Activated CD4-positive, alpha-beta memory T cell treated with anti-CD3 and anti-CD28 coated beads, Interleukin-2, amount 10 ng/mL, durations not matched to agents 7 days and 5 days (primary cell): ENCODE results near the gene CDC14A. TPM values are rescaled to one million over a fixed set of nuclear protein-coding genes. Genes with fewer than 3 reads are reported as not detected.

Experiments used
- CTCF ChIA-PET: fragments of 350-600 bp; sonication (Branson Sonifier 250); formaldehyde crosslinking; loops from one replicate; lab custom pipeline; 2021; ENCODE audit warnings: antibody characterized with exemption, inconsistent platforms; lab: Charles Lee
- POLR2A ChIA-PET: fragments of 350-600 bp; sonication (Branson Sonifier 250); formaldehyde crosslinking; loops from one replicate; lab custom pipeline; 2021; ENCODE audit warnings: antibody characterized with exemption; lab: Charles Lee
- DNase-seq: peaks from one replicate; pipeline ENCODE4 v3.0.0-alpha.2; 2020
- H3K27ac Mint-ChIP-seq: one replicate; pipeline ENCODE4 v1.8.0; 2021; ENCODE audit warnings: mild to moderate bottlenecking, mixed read lengths
- H3K27me3 Mint-ChIP-seq: one replicate; pipeline ENCODE4 v1.8.0; 2021; ENCODE audit warnings: mixed read lengths
- H3K36me3 Mint-ChIP-seq: one replicate; pipeline ENCODE4 v1.8.0; 2021; ENCODE audit warnings: low read depth, mixed read lengths
- H3K4me1 Mint-ChIP-seq: one replicate; pipeline ENCODE4 v1.8.0; 2021; ENCODE audit warnings: mixed read lengths
- H3K4me3 Mint-ChIP-seq: one replicate; pipeline ENCODE4 v1.8.0; 2021; ENCODE audit warnings: mild to moderate bottlenecking, mixed read lengths
- H3K9me3 Mint-ChIP-seq: one replicate; pipeline ENCODE4 v1.8.0; 2021; ENCODE audit warnings: mixed read lengths
- total RNA-seq, 2 experiments: library from RNA; stranded (reverse); gene quantifications; one replicate each; pipeline ENCODE4 v1.2.3, GENCODE V29; 2021

Gene CDC14A
- 10 to 100 TPM; 41.8 to 44.9 TPM for total RNA-seq

- ChIA-PET CTCF (interaction anchor here (0.5 to 9.3 kb wide), 14 partner anchors 14 to 543 kb away, joined by 3 to 114 read pairs (median 4); partner anchors contain the start of gene RTCA), POLR2A (interaction anchor here (0.8 to 6.3 kb wide), 44 partner anchors 10 to 544 kb away, joined by 3 to 96 read pairs (median 6); partner anchors contain the start of genes DBT, RTCA, SASS6 and SLC30A7)
- Mint-ChIP-seq H3K4me1 (peaks cover 38% of the 10 kb centered on the region), H3K9me3 (no peaks in the 10 kb centered on the region), H3K36me3 (peaks cover 42% of the 10 kb centered on the region), H3K27ac (peak within 1 kb of the TSS; percentile 96), H3K27me3 (no peaks in the 10 kb centered on the region), H3K4me3 (peak within 1 kb of the TSS; percentile 90)
- DNase-seq = peak; percentile 90
Measured at GRCh38 chr1:100352267-100353070, at the start of gene CDC14A. CDC14A (plus strand) TSS chr1:100352506; CDS start chr1:100352955, 449 bp downstream.

- ChIA-PET POLR2A (no interaction called here), CTCF (no interaction called here)
- H3K9me3 Mint-ChIP-seq = peaks cover 2% of the 10 kb centered on the region
- no peaks in the 10 kb centered on the region for H3K27me3 Mint-ChIP-seq
- no peak for DNase-seq
- H3K4me1 Mint-ChIP-seq = peaks cover 30% of the 10 kb centered on the region
- no peak overlapping the region for H3K4me3 Mint-ChIP-seq
- no peaks in the 10 kb centered on the region for H3K36me3 Mint-ChIP-seq
- no peak overlapping the region for H3K27ac Mint-ChIP-seq
Measured at GRCh38 chr1:100302739-100303138, 49.6 kb upstream of the CDC14A start.

- H3K4me3 Mint-ChIP-seq = no peak overlapping the region
- no peak for DNase-seq
- no peaks in the 10 kb centered on the region for H3K36me3 Mint-ChIP-seq
- no peaks in the 10 kb centered on the region for H3K27me3 Mint-ChIP-seq
- no peak overlapping the region for H3K27ac Mint-ChIP-seq
- H3K9me3 Mint-ChIP-seq = peaks cover 2% of the 10 kb centered on the region
- peaks cover 28% of the 10 kb centered on the region for H3K4me1 Mint-ChIP-seq
- ChIA-PET CTCF (no interaction called here), POLR2A (interaction anchor here (1.4 kb wide), 1 partner anchor 38 kb away, joined by 5 read pairs; the partner anchor contains the start of gene RTCA)
Measured at GRCh38 chr1:100304227-100304626, 48.1 kb upstream of the CDC14A start.

- Mint-ChIP-seq H3K27me3 (no peaks in the 10 kb centered on the region), H3K9me3 (peaks cover 2% of the 10 kb centered on the region), H3K36me3 (no peaks in the 10 kb centered on the region), H3K4me1 (peaks cover 23% of the 10 kb centered on the region), H3K27ac (no peak overlapping the region), H3K4me3 (no peak overlapping the region)
- DNase-seq = no peak
- ChIA-PET POLR2A (no interaction called here), CTCF (no interaction called here)
Measured at GRCh38 chr1:100304921-100305320, 47.4 kb upstream of the CDC14A start.

- ChIA-PET CTCF (no interaction called here), POLR2A (no interaction called here)
- no peak for DNase-seq
- Mint-ChIP-seq H3K4me1 (peaks cover 23% of the 10 kb centered on the region), H3K4me3 (no peak overlapping the region), H3K36me3 (no peaks in the 10 kb centered on the region), H3K9me3 (peaks cover 2% of the 10 kb centered on the region), H3K27ac (no peak overlapping the region), H3K27me3 (no peaks in the 10 kb centered on the region)
Measured at GRCh38 chr1:100305954-100306353, 46.4 kb upstream of the CDC14A start.

- H3K4me3 Mint-ChIP-seq = no peak overlapping the region
- ChIA-PET CTCF (no interaction called here), POLR2A (interaction anchor here (1.4 kb wide), 1 partner anchor 173 kb away, joined by 4 read pairs; the partner anchor contains the start of genes SASS6 and TRMT13)
- no peaks in the 10 kb centered on the region for H3K36me3 Mint-ChIP-seq
- H3K4me1 Mint-ChIP-seq = peaks cover 23% of the 10 kb centered on the region
- no peaks in the 10 kb centered on the region for H3K27me3 Mint-ChIP-seq
- peaks cover 2% of the 10 kb centered on the region for H3K9me3 Mint-ChIP-seq
- peak overlapping the region; percentile 5 for H3K27ac Mint-ChIP-seq
- DNase-seq = no peak
Measured at GRCh38 chr1:100306735-100307313, 45.5 kb upstream of the CDC14A start.

- ChIA-PET CTCF (no interaction called here), POLR2A (no interaction called here)
- Mint-ChIP-seq H3K27me3 (peaks cover 8% of the 10 kb centered on the region), H3K4me3 (no peak overlapping the region), H3K36me3 (no peaks in the 10 kb centered on the region), H3K27ac (no peak overlapping the region), H3K4me1 (peaks cover 23% of the 10 kb centered on the region), H3K9me3 (peaks cover 2% of the 10 kb centered on the region)
- DNase-seq = no peak
Measured at GRCh38 chr1:100308777-100309176, 43.5 kb upstream of the CDC14A start.

GRCh38 chr1:100309863-100310262 is 42.4 kb upstream of the CDC14A start:
- H3K4me3 Mint-ChIP-seq = no peak overlapping the region
- H3K27ac Mint-ChIP-seq = no peak overlapping the region
- peaks cover 8% of the 10 kb centered on the region for H3K27me3 Mint-ChIP-seq
- ChIA-PET CTCF (no interaction called here), POLR2A (no interaction called here)
- H3K9me3 Mint-ChIP-seq = peaks cover 2% of the 10 kb centered on the region
- no peak for DNase-seq
- no peaks in the 10 kb centered on the region for H3K36me3 Mint-ChIP-seq
- H3K4me1 Mint-ChIP-seq = peaks cover 23% of the 10 kb centered on the region

GRCh38 chr1:100313382-100313781 is 38.9 kb upstream of the CDC14A start:
- DNase-seq = no peak
- no peak overlapping the region for H3K27ac Mint-ChIP-seq
- H3K4me1 Mint-ChIP-seq = peaks cover 4% of the 10 kb centered on the region
- H3K27me3 Mint-ChIP-seq = peaks cover 8% of the 10 kb centered on the region
- CTCF ChIA-PET = no interaction called here
- POLR2A ChIA-PET = no interaction called here
- H3K9me3 Mint-ChIP-seq = peaks cover 12% of the 10 kb centered on the region
- H3K36me3 Mint-ChIP-seq = peaks cover 4% of the 10 kb centered on the region
- H3K4me3 Mint-ChIP-seq = no peak overlapping the region

- CTCF ChIA-PET = no interaction called here
- POLR2A ChIA-PET = no interaction called here
- Mint-ChIP-seq H3K36me3 (peaks cover 9% of the 10 kb centered on the region), H3K27ac (no peak overlapping the region), H3K4me1 (no peaks in the 10 kb centered on the region), H3K9me3 (peaks cover 22% of the 10 kb centered on the region), H3K27me3 (peaks cover 8% of the 10 kb centered on the region), H3K4me3 (no peak overlapping the region)
- DNase-seq = no peak
Measured at GRCh38 chr1:100316622-100317021, 35.7 kb upstream of the CDC14A start.

- Mint-ChIP-seq H3K4me3 (no peak overlapping the region), H3K9me3 (peaks cover 19% of the 10 kb centered on the region), H3K36me3 (peaks cover 9% of the 10 kb centered on the region), H3K4me1 (peaks cover 9% of the 10 kb centered on the region), H3K27ac (no peak overlapping the region), H3K27me3 (no peaks in the 10 kb centered on the region)
- DNase-seq = no peak
- POLR2A ChIA-PET = no interaction called here
- CTCF ChIA-PET = no interaction called here
Measured at GRCh38 chr1:100320311-100321099, 31.8 kb upstream of the CDC14A start.

- Mint-ChIP-seq H3K27ac (no peak overlapping the region), H3K9me3 (peaks cover 14% of the 10 kb centered on the region), H3K36me3 (peaks cover 9% of the 10 kb centered on the region), H3K27me3 (no peaks in the 10 kb centered on the region), H3K4me1 (peaks cover 9% of the 10 kb centered on the region), H3K4me3 (no peak overlapping the region)
- DNase-seq = no peak
- POLR2A ChIA-PET = no interaction called here
- CTCF ChIA-PET = no interaction called here
Measured at GRCh38 chr1:100321100-100321493, 31.2 kb upstream of the CDC14A start.

- Mint-ChIP-seq H3K4me1 (peaks cover 9% of the 10 kb centered on the region), H3K27me3 (no peaks in the 10 kb centered on the region), H3K36me3 (peaks cover 9% of the 10 kb centered on the region), H3K27ac (no peak overlapping the region), H3K4me3 (no peak overlapping the region), H3K9me3 (peaks cover 10% of the 10 kb centered on the region)
- no peak for DNase-seq
- ChIA-PET POLR2A (no interaction called here), CTCF (no interaction called here)
Measured at GRCh38 chr1:100321506-100321905, 30.8 kb upstream of the CDC14A start.
